Smooth muscle cell of the brain vasculature (primary cell): ENCODE data around the gene DOLPP1.
"Not testable (repeated sequence)": the region's sequence is repeated elsewhere in the genome, so short reads cannot be mapped to it uniquely, and the experiment has no call there.

Experiments
- DNase-seq: peaks from one replicate; pipeline ENCODE4 v3.0.0-alpha.2; 2012; ENCODE audit warnings: low read depth, low spot score

DOLPP1 gene

DNA sequence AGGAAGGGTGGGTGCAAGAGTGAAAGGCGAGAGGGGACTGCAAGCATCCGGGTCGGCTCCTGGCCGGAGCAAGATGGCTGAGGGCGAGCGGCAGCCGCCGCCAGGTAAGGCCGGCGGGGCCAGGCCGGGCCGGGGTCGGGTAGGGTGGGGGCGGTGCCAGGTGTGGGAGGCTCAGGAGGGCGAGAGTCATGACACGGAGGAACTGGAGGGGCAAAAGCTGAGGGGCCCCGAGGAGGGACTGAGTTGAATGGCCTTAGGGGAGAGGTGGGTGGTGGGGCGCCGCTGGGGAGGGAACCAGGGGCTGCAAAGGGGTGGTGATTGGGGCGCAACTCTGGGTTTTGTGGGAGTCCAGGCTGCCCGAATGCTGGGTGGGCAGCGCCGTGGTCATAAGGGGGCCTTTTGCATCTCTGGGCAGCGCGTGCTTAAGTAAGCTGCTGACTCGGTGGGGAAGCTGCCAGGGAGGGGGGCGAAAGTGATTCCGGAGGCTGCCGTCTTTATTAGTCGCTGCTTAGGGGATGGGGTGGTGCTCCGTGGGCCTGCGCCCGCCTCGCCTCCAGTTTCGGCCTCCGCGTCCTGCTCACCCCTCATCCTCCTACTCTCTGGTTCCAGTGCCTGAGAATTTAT is 30.7 kb downstream of the DOLPP1 start:
- DNase-seq = no peak

DNA sequence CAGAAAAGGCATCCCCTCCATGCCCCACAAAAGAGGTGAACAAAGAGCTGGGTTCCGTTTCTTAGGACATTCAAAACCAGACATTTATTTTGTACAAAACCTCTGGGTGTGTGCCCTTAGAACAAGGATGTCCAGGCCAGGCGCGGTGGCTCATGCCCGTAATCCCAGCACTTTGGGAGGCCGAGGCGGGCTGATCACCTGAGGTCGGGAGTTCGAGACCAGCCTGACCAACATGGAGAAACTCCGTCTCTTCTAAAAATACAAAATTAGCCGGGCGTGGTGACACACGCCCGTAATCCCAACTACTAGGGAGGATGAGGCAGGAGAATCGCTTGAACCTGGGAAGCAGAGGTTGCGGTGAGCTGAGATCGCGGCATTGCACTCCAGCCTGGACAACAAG is 31.6 kb downstream of the DOLPP1 start:
- not testable (repeated sequence) for DNase-seq

DNA sequence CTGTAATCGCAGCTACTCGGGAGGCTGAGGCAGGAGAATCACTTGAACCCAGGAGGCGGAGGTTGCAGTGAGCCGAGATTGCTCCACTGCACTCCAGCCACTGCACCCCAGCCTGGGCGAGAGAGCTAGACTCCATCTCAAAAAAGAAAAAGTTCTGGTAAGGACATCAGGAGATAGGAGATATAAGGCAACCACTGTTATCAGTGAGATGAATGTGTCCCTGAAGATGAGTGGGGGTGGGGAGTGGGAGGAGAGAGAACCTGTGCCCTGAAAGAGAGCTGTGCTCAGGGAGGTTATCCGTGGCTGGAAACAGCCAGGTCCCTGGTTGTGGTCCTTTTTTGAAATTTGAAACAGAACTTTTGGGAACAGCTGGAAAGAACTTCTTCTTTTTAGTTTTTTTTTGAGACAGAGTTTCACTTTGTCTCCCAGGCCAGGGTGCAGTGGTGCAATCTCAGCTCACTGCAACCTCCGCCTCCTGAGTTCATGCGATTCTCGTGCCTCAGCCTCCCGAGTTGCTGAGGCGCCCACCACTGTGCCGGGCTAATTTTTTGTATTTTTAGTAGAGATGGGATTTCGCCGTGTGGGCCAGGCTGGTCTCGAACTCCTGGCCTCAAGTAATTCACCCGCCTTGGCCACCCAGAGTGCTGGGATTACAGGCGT is 32.9 kb downstream of the DOLPP1 start:
- DNase-seq = no peak

DNA sequence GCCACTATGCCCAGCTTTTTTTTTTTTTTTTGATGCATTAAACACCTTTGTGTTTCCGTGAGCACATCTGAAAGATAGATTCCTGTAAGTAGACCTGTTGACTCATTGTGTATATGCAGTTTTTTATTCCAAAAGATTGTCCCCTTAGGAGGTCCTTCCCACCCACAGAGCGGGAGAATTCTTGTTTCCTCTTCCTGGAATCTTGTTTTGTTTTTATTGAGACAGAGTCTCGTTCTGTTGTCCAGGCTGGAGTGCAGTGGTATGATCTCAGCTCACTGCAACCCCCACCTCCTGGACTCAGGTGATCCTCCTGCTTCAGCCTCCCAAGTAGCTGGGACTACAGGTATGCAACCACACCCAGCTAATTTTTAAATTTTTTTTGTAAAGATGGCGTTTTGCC is 37.9 kb downstream of the DOLPP1 start:
- DNase-seq = no peak

DNA sequence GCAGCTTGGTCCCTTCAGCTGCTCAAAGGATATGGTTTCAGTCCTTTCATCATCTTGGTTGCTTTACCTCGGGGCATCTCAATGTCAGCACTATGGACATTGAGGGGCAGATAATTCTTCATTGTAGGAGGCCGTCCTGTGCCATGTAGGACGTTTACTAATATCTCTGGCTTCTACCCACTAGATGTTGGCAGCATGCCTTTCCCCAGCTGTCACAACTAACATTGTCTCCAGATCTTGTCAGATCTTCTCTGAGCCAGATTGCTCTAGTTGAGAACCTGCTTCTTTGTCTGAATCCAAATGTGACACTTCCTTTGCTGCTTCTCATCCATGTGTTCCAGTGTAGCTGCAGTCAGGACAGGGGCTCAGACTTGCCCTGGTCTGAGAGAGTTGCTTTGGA is 40.6 kb downstream of the DOLPP1 start:
- DNase-seq = no peak

DNA sequence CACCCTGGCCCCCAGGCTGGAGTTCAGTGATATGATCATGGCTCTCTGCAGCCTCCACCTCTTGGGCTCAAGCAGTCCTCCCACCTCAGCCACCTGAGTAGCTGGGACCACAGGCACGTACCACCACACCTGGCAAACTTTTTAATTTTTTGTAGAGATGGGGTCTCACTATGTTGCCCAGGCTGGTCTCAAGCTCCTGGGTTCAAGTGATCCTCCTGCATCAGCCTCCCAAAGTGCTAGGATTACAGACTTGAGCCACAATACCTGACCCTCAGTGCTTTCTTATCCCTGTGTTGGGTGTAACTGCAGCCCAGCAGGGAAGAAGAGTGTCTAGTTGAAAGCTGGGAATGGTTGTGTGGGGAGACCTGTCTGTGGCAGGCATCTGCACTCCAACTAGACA is 41.2 kb downstream of the DOLPP1 start:
- DNase-seq = no peak

DNA sequence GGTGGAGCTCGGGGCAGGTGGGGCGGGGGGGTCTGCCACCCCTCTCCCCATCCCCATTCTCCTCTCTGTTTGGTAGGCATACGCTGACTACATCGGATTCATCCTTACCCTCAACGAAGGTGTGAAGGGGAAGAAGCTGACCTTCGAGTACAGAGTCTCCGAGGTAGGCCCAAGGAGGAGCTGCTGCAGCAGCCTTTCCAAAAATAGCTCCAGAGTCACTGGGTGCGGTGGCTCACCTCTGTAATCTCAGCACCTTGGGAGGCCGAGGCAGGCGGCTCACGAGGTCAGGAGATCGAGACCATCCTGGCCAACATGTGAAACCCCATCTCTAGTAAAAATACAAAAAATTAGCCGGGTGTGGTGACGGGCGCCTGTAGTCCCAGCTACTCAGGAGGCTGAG is 42.1 kb downstream of the DOLPP1 start:
- DNase-seq = not testable (repeated sequence)

DNA sequence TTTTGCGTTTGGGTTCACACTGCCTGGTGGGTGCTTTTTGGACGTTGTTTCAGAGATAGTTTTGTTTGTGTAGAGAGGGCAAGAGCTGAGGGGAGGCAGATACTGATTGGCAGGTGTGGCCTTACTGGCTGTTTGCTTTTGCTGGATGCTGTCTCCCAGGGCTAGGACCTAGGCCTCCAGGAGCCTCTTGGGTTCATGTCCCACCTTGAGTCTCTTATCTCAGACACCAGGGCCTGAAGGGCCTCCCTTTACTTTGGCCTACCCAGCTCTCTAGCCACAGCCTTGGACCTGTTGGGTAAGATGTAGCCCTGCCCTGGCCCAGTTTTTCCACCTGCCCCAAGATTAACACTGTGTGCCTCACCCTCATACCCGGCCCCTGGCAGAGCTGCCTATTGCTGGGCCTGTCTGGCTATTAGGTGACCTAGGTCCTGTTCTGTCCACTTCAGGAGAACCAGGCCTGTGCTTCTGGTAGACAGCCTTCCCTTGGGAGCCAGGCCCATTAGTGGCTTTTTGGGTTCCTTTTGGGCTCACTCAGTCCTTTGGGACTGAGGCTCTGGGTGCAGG is 43.7 kb downstream of the DOLPP1 start:
- DNase-seq = no peak

DNA sequence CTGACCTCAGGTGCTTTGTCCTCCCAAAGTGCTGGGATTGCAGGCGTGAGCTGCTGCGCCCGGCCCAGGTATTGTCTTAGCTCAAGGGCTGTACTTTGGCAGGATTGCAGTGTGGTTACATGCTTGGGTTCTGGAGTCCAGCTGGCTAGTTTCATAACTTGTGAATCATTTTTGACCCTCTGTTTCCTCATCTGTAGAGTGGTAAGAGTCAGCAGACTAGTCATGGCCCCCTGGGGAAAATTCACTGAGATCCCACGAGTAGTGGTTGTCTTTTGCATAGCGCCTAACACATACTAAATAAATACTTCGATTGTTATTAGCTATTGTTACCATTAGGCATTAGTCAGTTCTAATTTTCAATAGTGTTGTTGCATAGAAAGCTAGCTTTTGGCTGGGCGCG is 44.6 kb downstream of the DOLPP1 start:
- no peak for DNase-seq

DNA sequence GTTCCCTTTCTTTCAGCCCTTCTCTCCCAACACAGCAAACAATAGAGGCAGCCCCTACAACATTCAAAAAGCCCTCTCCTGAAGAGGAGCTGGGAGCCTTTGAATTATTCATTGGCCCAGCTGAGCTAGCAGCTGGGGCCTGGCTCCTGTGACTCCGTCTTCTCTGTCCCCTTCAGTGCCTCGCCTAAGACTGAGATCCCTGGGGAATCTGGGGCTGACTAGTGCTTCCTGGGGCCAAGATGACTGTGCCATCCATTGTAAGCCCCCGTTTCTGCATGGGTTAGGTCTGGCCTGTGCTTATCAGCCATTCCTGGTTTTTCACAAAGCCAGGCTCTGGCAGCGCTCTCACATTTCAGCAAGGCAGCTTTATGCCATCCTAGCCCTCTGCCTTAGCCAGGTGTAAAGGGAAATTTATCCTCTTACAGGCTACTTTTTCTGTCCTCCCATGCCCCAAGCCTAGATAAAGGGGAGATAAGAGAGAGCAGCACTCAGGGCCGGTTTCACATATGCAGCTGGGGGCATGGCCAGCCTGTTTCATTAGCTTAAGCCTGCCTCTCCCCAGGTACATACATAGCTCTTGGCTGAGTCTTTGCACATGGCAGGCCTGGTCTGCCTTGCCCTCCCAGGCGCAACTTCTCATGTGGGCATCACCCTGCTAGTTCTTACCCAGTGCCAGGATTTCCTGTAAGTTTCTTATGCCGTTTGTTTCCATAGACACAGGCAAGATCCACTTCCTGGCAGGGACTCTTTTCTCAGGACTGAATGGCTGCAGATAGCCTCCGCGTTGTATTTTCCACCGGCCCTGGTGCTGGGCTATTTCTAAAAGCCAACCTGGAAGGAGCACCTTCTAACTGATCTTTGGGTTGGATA is 46.1 kb downstream of the DOLPP1 start:
- DNase-seq = no peak

DNA sequence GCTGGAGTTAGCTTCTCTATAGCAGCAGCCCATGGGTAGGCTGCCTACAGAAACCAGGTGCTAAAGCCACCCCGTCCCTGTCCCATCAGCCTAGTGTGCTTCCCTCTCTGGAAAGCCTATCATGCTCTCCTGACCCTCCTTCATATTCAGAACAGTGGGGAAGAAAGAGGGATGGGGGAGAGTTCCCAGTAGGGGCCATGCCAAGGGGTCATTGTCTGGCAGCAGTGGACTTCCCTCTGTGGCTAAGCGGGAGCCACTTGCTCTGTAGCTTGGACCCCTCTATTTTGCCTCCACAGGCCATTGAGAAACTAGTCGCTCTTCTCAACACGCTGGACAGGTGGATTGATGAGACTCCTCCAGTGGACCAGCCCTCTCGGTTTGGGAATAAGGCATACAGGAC is 47.8 kb downstream of the DOLPP1 start:
- DNase-seq = no peak

DNA sequence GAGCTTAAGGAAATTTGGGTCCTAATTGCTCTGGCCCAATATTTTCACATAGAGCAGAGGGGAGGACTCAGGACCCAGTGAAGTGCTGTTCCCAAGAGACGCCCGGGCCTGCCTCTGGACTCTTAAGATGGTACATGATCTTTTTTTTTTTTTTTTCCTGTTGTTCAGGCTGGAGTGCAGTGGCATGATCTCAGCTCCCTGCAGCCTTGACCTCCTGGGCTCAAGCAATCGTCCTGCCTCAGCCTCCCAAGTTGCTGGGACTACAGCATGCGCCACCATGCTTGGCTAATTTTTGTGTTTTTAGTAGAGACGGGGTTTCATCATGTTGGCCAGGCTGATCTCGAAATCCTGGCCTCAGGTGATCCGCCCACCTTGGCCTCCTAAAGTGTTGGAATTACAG is 49.4 kb downstream of the DOLPP1 start:
- DNase-seq = not testable (repeated sequence)

DNA sequence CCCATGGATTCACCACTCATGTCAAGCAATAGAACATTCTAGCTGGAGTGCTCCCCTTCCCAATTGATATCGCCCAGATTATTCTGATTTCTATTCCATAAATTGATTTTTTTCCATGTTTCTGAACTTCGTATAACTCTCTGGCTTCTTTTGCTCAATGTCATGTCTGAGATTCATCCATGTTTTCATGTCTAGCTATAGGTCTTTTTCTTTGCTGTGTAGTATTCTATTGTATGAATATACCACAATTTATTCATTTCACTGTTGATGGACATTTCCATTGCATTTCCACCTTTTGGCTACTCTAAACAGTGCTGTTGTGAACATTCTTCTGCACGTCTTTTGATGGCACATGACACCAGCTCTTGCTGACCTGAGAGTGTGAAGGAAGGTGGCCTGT is 49.9 kb downstream of the DOLPP1 start:
- DNase-seq = no peak

DNA sequence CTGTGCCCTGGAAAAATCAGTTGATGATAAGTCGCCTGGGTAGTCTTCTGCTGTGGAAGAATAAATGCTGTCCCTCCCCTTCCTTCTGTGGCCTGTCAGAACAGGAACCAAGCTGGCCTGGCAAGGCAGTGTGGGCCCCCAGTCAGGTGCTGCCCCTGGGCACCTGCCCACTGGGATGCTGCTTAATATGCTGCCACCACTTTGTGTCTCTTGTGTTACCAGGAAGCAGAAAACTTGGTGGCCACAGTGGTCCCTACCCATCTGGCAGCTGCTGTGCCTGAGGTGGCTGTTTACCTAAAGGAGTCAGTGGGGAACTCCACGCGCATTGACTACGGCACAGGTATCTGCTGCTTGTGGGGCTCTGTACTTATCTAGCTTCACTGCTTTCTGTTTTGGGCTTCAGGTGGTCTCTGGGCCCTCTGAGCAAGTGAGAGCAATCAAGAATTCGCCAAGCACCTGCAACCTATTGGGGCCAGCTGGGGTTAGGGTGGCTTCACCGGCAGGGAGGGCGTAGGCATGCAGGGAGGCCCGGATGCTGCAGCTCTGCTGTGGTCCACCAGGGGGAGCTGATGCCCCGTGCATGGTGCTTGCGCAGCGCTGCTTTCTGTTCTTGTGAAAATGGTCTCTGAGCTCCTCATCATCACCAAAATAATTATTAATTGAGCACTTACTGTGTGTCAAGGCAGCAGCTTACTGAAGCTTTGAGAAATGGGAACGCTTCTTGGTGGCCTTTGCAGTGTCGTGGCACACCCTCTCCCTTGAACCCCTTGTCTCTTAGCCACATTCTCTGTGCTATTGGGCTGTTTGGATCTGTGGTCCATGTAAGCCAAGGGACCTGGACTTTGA is 50.6 kb downstream of the DOLPP1 start:
- no peak for DNase-seq

DNA sequence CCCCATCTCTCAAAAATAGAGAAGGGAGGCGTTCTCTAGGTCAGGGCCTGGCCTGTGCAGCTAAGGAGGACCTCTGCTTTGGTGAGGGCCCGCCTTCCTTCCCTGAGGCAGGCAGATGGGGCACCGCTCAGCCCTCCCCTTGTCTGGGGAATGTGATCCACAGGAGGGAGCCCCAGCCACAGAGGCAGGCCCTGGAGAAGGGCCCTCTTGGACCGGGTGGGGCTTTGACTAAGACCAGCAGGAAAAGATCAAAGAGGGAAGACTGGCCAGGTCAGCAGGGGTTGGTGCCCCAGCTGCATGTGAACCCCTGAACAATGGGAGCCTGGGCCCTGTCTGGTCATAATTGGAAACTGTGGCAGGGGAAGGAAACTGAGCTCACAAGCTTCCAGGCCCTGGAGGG is 52.2 kb downstream of the DOLPP1 start:
- no peak for DNase-seq

DNA sequence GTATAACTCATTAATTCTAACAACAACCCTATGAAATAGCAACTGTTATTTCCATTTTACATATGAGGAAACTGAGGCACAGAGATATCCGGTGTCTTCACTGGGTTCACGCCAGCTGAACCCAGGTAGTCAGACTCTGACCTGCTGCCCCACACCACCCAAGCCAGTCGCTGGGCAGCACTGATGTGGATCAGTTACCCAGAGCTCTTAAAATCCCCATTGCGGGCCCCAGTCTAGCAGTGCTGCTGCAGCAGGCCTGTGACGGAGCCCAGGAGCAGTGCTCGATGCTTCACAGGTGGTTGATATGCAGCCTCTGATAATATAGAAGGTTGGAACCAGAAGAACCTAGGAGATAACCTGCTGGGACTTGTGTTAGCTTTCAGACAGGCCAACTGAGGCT is 54.6 kb downstream of the DOLPP1 start:
- no peak for DNase-seq

DNA sequence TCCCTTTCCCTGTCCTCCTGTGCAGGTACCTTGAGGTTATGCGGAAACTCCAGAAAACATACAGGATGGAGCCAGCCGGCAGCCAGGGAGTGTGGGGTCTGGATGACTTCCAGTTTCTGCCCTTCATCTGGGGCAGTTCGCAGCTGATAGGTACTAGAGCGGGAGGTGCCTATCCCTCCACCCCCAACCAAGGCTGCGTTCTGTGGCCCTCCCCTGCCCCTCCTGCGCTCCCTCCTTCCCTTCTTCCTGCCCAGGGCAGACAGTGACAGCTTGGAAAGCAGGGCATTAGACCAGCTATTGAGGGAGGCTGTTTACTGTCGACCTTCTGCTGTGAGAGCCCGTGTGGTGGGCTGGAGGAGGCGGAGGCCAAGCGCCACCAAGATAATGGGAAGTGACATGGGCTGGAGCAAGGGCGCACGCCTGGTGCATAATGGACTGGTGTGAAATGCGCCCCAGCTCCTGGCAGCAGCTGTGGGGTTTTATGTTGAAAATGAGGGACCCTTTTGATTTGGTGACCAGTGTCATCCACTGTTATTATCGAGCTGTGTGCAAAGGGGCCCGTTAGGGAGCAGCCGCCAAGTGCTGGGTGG is 55.6 kb downstream of the DOLPP1 start:
- no peak for DNase-seq

DNA sequence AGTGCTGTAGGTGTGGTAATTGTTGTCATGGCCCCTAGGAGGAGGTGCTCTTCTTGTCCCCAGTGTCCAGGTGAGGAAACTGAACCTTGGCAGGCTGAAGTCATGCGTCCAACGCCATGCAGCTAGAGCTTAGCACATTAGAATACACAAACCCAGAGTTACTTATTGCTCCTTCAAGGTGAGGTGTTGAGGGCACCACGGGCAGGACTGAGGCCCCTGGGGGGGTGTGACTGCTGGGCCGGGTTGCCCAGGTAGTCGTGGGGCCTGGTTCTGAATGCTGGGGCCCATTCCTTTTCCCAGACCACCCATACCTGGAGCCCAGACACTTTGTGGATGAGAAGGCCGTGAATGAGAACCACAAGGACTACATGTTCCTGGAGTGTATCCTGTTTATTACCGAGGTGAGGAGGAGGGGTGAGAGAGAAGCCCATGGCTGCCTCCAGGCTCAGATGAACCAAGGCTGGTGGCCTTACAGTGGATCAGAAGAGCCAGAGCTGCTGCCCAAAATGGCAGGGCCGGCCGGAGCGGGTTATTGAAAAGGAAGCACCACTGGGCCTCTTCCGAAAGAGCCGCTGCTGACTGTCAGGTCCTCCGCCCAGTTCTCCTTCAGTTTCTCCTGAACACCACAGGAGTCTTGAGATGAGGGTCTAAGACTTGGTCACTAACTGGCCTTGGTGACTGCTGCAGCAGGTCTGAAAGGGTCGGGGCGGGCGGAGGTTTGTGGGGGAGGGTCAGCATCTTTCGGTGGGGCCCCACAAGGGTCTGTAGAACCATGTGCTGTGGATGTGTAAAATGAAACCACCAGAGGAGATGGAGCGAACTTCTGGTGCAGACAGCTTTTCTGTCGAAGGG is 56.6 kb downstream of the DOLPP1 start:
- no peak for DNase-seq

DNA sequence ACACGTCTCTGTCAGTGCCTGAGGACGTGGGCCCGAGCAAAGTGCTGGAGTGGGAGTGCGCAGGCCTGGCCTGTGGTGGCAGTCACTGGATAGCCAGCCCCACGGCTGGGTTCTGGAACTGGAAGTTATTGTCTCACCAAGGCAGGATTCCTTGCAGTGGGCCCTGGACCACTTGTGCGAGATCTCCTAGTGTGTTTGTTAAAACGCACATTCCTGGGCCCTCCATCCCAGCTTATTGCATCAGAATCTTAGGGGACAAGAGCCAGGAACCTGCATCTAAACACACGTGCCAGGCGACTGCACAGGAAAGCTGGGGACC is 57.2 kb downstream of the DOLPP1 start:
- no peak for DNase-seq

DNA sequence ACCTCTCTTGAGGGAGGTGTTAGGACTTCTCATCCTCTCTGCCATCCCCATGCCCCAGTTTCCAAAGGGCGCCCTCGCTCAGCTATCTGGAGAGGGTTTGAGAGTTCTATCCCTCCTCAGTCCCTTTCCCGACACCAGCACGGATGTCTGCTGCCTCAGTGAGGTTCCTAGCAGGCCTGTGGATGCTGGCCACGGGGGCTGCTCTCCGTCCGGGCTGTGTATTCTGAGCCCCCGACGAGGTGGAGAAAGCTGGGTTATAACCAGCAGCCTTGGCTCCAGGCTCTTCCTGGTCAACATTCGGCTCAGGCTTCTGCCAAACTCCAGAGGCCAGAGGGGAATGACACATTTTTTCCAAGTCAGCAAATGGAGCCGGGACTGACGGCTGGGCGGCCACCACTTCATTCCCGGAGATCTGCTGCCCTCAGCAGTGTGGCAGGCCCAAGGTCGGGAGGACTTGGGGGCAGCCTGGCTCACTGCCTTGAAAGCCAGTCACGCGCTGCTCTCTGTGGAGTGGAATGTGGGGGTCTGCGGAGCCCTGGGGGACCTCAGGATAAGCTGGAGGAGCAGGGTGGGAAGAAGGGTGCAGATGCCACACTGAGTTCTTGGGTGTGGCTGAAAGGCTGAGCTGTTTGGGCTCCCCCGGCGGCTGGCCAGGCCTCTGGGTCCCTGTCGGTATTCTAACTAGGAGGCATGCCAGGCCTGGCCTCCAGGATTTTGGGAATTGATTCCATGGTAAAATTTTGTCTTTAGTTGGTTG is 57.7 kb downstream of the DOLPP1 start:
- DNase-seq = no peak
